Omental fat pad (tissue), 4 donors: Measurements from ENCODE around the gene SIN3B. TPM values are rescaled to one million over a fixed set of nuclear protein-coding genes. Genes with fewer than 3 reads are reported as not detected.

ENCODE experiments used
- ATAC-seq: fragments of 150-250 bp; one replicate; pipeline ENCODE4 v1.9.1; 2016; ENCODE audit warnings: mild to moderate bottlenecking, moderate library complexity; ENCODE audit not compliant: low FRiP score
- DNase-seq: peaks from one replicate; pipeline ENCODE4 v3.0.0-alpha.2; 2019; ENCODE audit warnings: low spot score
- total RNA-seq, 4 donors: library from RNA; depleted of rRNA; stranded (reverse); fragments of >200 nt; gene quantifications; one replicate each; pipeline ENCODE4 v1.1.0, GENCODE V29; 2016
- TF ChIP-seq, protein P1 (sequence below), 3 donors: fragments of 450-650 bp; IDR thresholded peaks; one replicate each; pipeline ENCODE4 v1.5.1; 2016 to 2017; ENCODE audit warnings: antibody characterized with exemption in 3 of 3, mild to moderate bottlenecking in 3 of 3, moderate library complexity in 2 of 3

SIN3B gene
- total RNA-seq, 4 donors from 2014 or later: 33.7 to 87.8 (median 44.9) TPM

DNA sequence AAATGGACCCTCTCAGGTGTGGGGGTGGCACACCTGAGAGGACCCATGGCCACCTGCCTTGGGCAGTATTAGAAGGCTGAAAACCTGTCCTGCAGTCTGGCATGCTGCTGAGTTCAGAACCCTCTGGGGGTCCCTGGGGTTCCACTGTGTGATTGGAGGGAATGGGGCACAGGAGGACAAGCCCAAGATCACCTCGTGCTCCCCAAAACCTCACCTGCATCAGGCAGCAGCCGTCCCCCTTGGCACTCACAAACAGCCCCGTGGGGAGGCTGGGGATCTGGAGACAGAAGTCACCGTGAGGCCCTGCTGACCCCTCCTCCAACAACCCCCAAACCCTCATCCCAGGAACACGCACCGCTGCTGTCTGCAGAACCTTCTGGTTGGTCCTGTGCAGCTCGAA lies 74.1 kb downstream of the SIN3B start:
- DNase-seq: no peak
- TF ChIP-seq, protein P1, sequence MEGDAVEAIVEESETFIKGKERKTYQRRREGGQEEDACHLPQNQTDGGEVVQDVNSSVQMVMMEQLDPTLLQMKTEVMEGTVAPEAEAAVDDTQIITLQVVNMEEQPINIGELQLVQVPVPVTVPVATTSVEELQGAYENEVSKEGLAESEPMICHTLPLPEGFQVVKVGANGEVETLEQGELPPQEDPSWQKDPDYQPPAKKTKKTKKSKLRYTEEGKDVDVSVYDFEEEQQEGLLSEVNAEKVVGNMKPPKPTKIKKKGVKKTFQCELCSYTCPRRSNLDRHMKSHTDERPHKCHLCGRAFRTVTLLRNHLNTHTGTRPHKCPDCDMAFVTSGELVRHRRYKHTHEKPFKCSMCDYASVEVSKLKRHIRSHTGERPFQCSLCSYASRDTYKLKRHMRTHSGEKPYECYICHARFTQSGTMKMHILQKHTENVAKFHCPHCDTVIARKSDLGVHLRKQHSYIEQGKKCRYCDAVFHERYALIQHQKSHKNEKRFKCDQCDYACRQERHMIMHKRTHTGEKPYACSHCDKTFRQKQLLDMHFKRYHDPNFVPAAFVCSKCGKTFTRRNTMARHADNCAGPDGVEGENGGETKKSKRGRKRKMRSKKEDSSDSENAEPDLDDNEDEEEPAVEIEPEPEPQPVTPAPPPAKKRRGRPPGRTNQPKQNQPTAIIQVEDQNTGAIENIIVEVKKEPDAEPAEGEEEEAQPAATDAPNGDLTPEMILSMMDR (IDR thresholded peaks at IDR 0.05): no peak
- no peak for ATAC-seq

DNA sequence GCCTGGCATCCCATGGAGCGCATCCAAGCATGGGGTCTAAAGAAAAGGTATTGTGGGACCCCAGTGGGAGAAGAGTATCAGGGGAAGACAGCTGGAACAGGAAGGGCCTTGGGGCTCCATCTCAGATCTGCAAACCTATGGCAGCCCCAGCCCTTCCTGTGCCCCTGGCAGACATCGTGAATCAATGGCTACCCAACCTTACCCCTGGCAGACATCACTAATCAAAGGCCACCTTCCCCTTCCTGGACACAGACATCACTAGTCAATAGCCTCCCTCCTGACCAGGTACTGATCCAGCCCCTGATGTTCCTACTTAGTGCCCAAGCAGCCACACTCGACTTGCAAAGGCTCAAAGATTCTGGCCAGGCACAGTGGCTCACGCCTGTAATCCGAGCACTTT lies 75.4 kb downstream of the SIN3B start:
- TF ChIP-seq, protein P1 (IDR thresholded peaks at IDR 0.05): no peak
- ATAC-seq: no peak
- DNase-seq: no peak

DNA sequence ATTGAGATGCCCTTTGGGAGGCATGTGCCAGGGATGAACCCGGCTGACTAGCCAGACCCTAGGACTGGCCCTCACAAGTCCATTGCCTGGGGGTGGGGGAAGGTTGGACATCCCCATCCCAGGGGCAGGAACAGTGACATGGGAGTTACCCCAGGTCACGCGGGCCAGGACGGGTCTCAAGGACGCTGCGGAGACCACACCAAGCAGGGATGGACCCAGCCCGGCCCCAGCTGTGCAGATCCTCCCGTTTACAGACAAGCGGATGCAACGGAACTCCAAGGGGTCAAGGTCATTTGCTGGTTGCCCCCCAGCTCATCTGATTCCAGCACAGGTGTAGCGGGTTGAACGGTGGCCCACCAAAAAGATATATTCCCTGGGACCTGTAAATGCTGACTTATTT lies 79.6 kb downstream of the SIN3B start:
- TF ChIP-seq, protein P1 (IDR thresholded peaks at IDR 0.05): no peak
- DNase-seq (no peak), ATAC-seq (no peak)

DNA sequence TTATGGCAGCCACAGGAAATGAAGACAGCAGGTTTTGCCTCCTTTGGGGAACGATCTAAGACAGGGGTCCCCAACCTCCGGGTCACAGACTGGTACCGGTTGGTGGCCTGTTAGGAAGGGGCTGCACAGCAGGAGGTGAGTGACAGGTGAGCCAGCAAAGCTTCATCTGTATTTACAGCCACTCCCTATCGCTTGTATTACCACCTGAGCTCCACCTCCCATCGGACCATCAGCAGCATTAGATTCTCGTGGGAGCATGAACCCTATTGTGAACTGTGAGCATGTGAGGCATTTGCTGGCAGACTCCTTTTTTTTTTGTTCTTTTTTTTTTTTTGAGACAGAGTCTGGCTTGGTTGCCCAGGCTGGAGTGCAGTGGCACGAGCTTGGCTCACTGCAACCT lies 81.8 kb downstream of the SIN3B start:
- no peak for DNase-seq
- no peak for ATAC-seq
- TF ChIP-seq, protein P1 (IDR thresholded peaks at IDR 0.05): no peak

DNA sequence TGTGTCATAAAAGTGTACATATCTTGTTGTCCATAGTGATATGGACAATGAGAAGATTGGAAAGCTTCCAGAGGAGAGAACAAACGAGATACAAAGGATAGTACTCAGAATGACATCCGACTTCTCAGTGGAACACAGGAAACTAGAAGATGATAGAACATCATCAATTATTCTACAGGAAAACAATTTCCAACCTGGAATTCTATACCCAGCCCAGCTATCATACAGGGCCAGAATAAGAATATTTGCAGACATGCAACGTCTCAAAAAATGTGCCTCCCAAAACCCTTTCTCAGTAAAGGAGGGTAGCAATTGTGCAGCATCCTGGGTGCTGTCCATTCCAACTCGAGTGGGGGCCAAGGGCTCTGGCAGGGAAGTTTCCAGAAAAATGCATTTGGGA lies 83.6 kb downstream of the SIN3B start:
- DNase-seq (no peak), ATAC-seq (no peak)
- TF ChIP-seq, protein P1 (IDR thresholded peaks at IDR 0.05): no peak

DNA sequence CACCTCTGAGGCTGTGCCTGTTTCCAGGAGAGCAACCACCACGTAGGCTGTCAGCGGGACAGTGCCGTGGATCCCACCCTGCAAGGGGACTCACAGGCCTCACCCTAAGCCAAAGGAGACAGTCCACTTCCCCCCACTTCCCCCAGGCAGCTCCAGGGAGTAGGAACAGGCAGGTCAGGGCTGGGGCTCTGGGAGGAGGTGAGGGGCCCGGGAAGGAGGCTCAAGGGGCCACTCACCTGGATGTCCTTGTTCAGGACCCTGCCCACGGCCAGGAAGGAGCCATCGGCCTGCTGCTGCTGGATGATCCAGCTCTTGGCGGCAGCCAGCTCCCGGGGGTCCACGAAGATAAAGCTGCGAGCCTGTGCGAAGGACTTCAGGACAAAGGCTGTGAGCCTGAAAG lies 85.2 kb downstream of the SIN3B start:
- no peak for ATAC-seq
- no peak for DNase-seq
- TF ChIP-seq, protein P1 (IDR thresholded peaks at IDR 0.05): no peak

DNA sequence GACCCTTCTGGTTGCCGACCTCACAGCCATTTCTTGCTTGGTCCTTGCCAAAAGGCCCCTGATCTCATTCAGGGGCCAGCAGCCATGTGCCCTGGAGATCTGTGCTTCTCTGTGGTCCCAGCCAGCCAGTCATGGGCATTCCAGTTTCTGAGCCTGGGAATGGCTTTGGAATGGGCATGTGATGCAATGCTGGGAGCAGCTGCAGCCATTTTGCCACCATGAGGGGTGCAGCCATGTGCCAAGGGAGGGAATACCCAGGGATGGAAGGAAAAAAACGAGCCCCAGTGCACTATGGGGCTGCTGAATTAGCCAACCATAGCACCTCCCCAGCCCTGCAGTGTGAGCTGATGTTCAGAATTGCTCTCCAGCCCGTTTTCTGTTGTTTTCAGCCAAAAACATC lies 85.9 kb downstream of the SIN3B start:
- DNase-seq: no peak

More for the DNA sequence above, 85.9 kb downstream of the SIN3B start:
- TF ChIP-seq, protein P1 (IDR thresholded peaks at IDR 0.05): no peak
- no peak for ATAC-seq
